Endometrial microvascular endothelial cells (primary cell): Measurements from ENCODE around the gene SLFNL1. TPM values are rescaled to one million over a fixed set of nuclear protein-coding genes. Genes with fewer than 3 reads are reported as not detected.

Experiments
- in situ Hi-C: cut with HindIII; loops from 2 replicates; pipeline ENCODE4 v1.10.0; 2017; ENCODE audit warnings: low sequenced_read_pairs, low pct_unique_long_range_greater_than_20kb; ENCODE audit errors: inconsistent ontology term
- total RNA-seq: library from RNA; depleted of rRNA; stranded (reverse); fragments of >200 nt; gene quantifications from one replicate; pipeline ENCODE4 v1.2.3, GENCODE V29; 2015; ENCODE audit errors: inconsistent ontology term

Gene SLFNL1
- total RNA-seq, 1 donor from 2014 or later: not detected

GRCh38 chr1:40976952-40977690, 44.4 kb downstream of the SLFNL1 start:
- in situ Hi-C loops: no loop called here

GRCh38 chr1:40974945-40975344, 46.6 kb downstream of the SLFNL1 start:
- in situ Hi-C loops: no loop called here

GRCh38 chr1:40973912-40974311, 47.6 kb downstream of the SLFNL1 start:
- in situ Hi-C loops: no loop called here

GRCh38 chr1:40971966-40972365, 49.6 kb downstream of the SLFNL1 start:
- in situ Hi-C loops: no loop called here

- in situ Hi-C loops: no loop called here
Observed at GRCh38 chr1:40969445-40969844, 52.1 kb downstream of the SLFNL1 start.

- in situ Hi-C loops: no loop called here
Observed at GRCh38 chr1:40966417-40966816, 55.1 kb downstream of the SLFNL1 start.

Other genes with a start within 250 kb of the SLFNL1 start
- not detected for gene KCNQ4, start 237.9 kb downstream of the SLFNL1 start, total RNA-seq
- gene CITED4, start 159.4 kb downstream of the SLFNL1 start, total RNA-seq: 64.0 TPM
- 48.7 TPM for gene CTPS1, start 42.0 kb downstream of the SLFNL1 start, total RNA-seq
- gene SCMH1, start 220.6 kb upstream of the SLFNL1 start, total RNA-seq: 22.8 TPM